ENCODE data around the gene USP2.
A peak's percentile ranks its signal among the peaks of the same experiment; 100 is the strongest.

Gene USP2

DNA sequence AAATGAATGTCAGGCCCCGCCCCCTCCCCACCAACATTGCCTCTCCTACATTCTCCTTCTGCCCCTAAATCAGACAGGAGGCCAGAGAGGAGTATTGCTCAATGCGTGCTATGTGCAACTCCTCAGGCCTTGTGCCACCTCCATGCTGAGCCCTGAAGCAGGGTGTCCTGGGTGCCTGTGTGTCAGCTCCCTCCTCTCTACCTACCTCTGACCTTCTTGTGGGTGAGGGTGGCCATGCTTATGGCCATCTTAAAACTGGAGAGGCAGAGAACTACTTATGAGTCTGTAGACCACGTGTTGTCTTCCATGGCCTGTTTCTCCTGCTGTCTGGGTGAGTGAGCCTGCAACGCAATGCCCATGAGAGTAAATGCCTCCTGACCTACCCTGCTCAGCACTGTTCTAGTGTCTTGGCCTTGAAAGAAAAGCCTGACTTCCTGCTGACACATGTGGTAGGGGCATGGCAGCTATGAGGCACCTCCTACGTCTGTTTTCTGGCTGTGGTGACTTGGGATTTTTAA lies 75.1 kb downstream of the USP2 start:
- H3K27ac ChIP-seq (ENCODE audit: low read depth, low read length): peak overlapping the region; percentile 35
- no peak overlapping the region for H3K4me3 ChIP-seq (ENCODE audit: low read depth in 1 of 2, low read length in 2 of 2)
- H3K9ac ChIP-seq (ENCODE audit: low read depth in 1 of 2, low read length in 2 of 2): no peak overlapping the region
- no peaks in the 10 kb centered on the region for H3K27me3 ChIP-seq (ENCODE audit: control insufficient read depth in 1 of 2, insufficient read depth in 2 of 2, low read length in 2 of 2)
- H3K4me1 ChIP-seq (ENCODE audit: control insufficient read depth in 1 of 2, insufficient read depth in 2 of 2, low read length in 2 of 2): no peaks in the 10 kb centered on the region
- H3K9me3 ChIP-seq (ENCODE audit: control insufficient read depth in 1 of 2, low read length in 2 of 2): no peaks in the 10 kb centered on the region
- H3K36me3 ChIP-seq (ENCODE audit: control insufficient read depth in 1 of 2, insufficient read depth in 2 of 2, low read length in 2 of 2): peaks cover 22 to 31% of the 10 kb centered on the region in 2 donors

- Histone ChIP-seq H3K4me3 (ENCODE audit: low read depth in 1 of 2, low read length in 2 of 2) (no peak overlapping the region), H3K9me3 (ENCODE audit: control insufficient read depth in 1 of 2, low read length in 2 of 2) (no peaks in the 10 kb centered on the region), H3K9ac (ENCODE audit: low read depth in 1 of 2, low read length in 2 of 2) (no peak overlapping the region), H3K27ac (ENCODE audit: low read depth, low read length) (no peak overlapping the region), H3K4me1 (ENCODE audit: control insufficient read depth in 1 of 2, insufficient read depth in 2 of 2, low read length in 2 of 2) (no peaks in the 10 kb centered on the region), H3K27me3 (ENCODE audit: control insufficient read depth in 1 of 2, insufficient read depth in 2 of 2, low read length in 2 of 2) (no peaks in the 10 kb centered on the region), H3K36me3 (ENCODE audit: control insufficient read depth in 1 of 2, insufficient read depth in 2 of 2, low read length in 2 of 2) (peaks cover 26 to 38% of the 10 kb centered on the region in 2 donors)
These were observed 75.7 kb downstream of the USP2 start for GRCh38 chr11:119305556-119306372.

All from duodenal mucosa (tissue), 2 donors.